Middle frontal gyrus (tissue), 1 donor: ENCODE measurements around the gene STPG2.
"Not testable (repeated sequence)": the region's sequence is repeated elsewhere in the genome, so short reads cannot be mapped to it uniquely, and the experiment has no call there.

Experiments
- DNase-seq: peaks from one replicate; pipeline ENCODE4 v3.0.0-alpha.2; 2015; ENCODE audit warnings: low spot score; ENCODE audit errors: extremely low spot score

Gene STPG2

DNA sequence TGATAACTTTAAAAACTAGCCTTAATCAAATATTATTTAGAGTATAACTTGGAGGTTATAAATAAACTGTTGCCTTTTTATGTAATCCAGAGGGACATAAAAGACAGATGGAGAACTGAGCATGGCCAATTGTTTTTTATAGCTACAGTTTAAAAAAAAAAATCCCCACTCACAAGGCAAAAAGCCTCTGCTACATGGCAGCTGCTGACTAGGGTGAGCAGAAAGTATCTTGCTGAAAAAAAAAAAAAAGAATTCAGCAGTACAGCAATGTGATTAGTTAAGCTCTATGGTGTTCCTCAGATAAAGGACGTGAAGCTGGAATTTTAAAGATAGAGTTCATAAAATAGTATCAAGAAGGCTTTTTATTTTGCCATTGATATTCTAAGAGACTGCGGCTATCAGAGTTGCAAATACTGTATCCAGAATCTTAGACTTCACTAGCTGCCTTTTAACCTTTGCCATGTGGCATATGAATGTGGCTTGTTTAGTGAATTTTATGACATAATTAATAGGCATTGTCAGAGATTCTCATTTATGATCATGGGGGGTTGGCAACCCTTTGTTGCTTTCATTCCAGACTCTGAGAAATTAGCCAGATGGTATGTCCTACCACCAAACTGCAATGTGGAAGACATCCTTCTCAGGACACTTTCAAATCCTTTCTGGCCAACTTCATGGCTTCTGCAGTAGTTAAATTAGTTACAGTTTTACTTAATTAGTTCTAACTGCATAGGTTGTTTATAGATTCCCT lies 498.0 kb downstream of the STPG2 start:
- DNase-seq, result peak; percentile 7

DNA sequence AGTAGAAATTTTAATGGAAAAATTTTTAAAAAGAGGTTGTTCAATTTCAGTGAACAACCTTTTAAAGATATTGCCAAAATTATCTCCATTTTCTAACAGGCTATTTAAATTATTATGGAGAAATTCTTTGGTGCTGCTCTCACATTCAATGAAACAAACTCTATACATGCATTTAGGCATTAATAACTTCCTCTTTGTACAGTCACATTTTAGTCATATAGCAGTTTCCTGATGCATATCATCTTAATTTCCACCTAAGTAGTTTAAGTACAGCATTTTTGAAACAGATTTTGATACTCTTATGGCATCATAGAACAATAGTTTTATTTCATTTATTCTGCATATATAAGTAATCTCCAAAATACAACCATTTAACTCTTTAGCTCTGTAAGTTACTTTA lies 500.1 kb downstream of the STPG2 start:
- DNase-seq, result no peak

DNA sequence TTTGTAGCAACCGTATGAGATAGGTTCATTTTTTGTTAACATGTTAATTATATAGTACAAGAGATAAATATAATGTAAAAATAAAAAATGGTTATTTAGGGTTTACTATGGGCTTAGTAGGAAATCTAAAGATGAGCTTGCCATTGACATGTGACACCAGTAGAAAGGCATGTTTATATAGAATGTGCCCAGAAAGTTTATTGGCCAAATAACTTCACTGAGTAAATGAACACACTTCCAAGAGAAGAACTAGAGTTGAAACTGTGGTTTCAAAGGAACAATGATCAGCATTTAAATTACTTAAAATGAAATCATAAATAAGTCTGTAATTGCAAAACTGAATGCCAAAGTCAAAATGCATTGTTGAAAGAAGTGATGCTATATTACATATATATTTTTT lies 503.3 kb downstream of the STPG2 start:
- DNase-seq, result no peak

DNA sequence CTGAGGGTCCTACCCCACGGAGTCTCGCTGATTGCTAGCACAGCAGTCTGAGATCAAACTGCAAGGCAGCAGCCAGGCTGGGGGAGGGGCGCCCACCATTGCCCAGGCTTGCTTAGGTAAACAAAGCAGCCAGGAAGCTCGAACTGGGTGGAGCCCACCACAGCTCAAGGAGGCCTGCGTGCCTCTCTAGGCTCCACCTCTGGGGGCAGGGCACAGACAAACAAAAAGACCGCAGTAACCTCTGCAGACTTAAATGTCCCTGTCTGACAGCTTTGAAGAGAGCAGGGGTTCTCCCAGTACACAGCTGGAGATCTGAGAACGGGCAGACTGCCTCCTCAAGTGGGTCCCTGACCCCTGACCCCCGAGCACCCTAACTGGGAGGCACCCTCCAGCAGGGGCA lies 509.4 kb downstream of the STPG2 start:
- DNase-seq, result not testable (repeated sequence)

DNA sequence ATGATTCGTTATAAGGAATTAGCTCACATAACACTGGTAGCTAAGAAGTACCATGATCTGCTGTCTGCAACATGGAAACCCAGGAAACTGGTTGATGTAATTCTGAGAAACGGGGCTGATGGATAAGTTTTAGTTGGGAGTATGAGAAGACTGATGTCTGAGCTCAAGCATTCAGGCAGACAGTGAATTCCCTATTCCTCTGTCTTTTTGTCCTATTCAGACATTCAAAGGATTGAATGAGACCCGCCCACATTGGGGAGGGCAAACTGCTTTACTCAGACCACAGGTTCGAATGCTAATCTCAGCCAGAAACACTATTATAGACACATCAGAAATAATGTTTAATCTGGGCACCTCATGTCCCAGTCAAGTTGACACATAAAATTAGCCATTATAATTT lies 515.5 kb downstream of the STPG2 start:
- no peak for DNase-seq

DNA sequence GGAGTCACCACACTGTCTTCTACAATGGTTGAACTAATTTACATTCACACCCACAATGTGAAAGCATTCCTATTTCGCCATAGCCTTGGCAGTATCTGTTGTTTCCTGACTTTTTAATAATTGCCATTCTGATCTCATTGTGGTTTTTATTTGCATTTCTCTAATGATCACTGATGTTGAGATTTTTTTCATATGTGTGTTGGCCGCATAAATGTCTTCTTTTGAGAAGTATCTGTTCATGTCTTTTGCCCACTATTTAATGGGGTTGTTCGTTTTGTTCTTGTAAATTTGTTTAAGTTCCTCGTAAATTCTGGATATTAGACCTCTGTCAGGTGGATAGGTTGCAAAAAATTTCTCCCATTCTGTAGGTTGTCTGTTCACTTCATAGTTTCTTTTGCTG lies 519.1 kb downstream of the STPG2 start:
- no peak for DNase-seq

DNA sequence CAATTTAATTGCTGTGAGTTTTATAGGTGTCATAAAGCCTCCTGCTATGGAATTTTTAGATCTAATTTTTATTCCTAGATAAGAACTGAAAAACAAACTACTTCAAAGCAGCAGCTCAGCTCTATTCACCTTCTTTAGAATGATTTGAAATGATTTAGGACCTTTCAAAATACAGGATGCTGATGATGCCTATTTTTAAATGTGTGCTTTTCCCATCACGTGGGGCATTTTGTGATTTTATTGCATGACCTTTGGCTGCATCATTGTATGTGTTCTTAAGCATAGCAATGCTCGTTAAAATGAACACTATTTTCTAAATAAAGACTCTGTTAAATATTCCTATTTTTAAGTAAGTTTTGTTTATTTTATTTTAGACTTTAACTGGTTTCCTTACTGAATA lies 537.3 kb downstream of the STPG2 start:
- no peak for DNase-seq

DNA sequence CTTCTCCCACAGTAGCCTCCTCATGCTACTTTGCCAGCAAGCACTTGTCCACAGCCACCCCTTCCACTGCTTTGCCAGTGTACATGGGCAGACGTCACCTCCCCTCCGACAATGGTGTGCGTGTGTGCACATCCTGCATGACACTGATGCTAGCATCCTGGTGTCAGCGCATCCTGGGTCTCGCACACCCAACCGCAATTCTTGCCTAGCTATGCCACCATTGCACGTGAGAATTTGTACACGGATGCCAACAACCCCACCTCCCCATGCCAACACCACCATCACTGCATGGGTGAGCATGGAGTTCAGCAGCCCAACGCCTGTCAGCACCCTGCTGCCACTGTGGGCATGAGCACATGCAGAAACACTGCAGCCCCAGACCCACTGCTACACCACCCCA lies 550.0 kb downstream of the STPG2 start:
- no peak for DNase-seq

DNA sequence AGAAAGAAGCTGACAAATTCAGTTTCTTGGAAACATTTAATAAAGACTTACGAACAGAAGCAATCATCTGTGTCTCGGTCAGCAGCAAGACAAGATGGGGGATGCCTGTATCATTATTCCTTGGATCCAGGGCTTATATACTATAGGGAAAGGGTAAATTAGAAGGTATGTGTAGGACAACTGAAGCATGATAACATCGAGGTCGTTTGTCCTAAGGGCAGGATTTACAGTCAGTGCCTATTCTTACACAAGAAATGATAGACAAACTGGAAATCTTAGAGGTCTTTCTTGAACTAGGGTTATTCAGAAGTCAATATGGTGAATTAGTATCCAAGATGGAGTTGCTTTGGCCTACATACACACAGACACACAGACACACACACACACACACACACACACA lies 553.0 kb downstream of the STPG2 start:
- DNase-seq, result no peak

DNA sequence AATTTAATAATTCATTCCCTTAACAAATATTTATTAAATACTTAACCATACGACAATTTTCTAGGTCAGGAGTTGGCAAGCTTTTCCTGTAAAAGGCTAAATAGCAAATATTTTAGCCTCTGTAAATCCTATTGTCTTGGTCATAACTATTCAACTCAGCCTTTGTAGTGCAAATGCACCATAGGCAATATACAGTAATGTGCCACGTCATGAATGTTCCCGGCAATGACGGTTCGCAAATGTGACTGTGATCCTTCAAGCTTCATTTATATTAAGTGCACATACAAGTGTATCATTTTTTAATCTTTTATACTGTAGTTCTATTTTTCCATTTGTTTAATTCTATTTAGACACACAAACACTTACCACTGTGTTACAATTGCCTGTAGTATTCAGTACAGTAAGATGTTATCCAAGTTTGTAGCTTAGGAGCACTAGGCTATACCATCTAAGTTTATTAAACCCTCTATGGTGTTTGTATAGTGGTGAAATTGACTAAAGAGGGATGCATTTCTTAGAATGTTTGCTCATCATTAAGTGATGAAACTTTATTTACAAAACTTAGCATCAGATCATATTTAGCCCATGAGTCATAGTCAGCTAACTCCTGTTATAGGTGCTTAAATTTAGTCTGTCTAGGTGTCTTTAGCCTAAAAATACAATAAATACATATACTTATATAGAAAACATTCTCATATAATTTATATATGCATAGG lies 553.6 kb downstream of the STPG2 start:
- no peak for DNase-seq

DNA sequence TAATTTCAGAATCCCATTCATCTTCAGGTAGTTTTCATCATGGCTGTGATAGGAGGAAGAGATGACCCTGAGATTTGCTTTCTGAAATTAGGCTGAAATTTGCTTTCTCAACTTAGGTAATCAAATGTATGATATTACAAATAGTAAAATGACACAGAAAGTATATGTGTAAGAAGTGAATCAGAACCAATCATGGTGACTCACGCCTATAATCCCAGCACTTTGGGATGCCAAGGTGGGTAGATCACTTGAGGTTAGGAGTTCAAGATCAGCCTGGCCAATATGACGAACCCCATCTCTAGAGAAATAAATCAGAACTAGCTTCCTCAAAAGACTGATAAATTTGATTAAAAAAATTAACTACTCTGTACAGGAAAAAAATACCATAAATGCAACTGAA lies 555.4 kb downstream of the STPG2 start:
- no peak for DNase-seq

DNA sequence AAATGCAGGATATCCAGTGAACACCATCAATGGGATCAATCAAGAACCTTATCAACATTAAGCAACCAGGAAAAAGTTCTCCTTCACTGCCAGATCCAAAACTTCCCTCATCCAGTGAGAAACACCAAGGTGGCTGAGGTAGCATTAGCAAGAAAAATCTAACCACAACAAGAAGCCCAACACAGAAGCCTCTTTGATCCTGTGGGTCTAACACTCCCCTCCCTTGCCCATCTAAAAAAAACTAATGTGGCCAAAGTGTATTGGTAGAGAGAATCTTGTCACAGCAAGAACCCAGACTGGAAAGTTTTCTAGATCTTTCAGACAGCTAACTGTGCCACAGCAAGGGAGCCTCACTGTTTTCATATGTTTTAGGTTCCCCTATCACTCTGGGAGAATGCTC lies 558.0 kb downstream of the STPG2 start:
- DNase-seq, result no peak

DNA sequence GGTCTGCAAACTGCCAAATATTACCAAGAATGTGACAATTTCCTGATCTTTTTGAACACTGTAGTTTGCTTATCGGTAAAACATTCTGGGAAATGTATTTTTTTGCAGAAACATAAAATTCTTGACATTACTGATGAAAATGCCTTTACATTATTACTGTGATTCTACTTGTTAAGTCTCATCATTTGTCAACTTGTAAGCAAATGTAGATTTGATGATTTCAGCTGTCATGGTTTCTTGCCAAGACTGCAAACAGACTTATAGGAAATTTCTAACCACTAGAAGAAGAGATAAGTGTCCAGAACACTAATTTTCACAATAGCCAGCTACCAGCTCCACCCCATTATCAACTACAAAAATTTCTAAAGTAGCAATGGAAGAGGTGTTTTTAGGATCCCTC lies 560.4 kb downstream of the STPG2 start:
- DNase-seq, result no peak

DNA sequence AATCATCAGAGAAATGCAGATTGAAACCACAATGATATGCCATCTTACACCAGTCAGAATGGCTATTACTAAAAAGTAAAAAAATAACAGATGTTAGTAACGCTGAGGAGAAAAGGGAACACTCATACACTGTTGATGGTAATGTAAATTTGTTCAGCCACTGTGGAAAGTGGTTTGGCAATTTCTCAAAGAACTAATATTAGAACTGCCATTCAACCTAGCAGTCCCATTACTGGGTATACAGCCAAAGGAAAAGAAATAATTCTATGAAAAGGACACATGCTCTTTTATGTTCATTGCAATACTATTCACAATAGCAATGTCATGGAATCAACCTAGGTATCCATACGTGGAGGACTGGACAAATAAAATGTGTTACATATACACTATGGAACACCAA lies 566.3 kb downstream of the STPG2 start:
- DNase-seq, result no peak

DNA sequence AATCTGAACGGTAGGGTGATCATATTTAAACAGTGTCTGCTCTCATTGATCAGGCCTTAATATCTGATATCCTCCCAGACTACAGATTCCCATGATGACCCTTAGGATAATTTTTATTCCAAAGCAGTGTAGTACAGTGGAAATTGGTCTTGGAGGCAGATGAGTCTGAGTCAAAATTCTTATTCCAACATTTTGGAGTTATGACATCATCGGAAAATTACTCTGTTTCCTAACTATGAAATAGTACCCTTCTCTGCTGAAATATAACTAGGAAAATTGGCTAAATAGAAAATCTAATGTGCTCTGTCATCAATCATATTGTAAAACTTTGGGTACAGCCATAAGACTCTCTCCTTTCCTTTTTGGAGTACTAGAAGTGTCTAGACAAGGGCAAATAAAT lies 583.3 kb downstream of the STPG2 start:
- DNase-seq, result no peak

DNA sequence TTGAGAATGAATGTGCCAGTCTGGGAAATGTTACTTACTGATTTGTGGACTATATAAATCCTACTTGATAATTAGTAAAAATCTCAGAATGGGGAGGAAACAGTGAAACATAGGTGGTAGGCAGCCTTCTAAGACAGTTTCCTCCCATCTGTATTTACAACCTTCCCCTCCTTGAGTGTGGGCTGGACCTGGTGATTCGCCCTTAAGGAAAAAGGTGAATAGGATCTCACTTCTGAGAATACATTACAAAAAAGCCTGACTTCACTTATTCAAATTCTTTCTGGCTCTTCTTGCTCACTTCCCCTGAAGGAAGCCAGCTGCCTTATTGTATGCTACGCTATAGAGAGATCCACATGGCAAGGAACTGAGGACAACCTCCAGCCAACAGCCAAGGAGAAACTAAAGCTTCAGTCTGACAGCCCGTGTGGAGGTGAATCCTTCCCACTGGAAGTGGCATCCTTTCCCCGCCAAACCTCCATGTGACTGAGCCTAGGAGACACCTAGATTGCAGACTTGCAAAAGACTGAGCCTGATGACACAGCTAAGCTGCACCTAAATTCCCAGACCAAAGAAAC lies 585.0 kb downstream of the STPG2 start:
- DNase-seq, result no peak

DNA sequence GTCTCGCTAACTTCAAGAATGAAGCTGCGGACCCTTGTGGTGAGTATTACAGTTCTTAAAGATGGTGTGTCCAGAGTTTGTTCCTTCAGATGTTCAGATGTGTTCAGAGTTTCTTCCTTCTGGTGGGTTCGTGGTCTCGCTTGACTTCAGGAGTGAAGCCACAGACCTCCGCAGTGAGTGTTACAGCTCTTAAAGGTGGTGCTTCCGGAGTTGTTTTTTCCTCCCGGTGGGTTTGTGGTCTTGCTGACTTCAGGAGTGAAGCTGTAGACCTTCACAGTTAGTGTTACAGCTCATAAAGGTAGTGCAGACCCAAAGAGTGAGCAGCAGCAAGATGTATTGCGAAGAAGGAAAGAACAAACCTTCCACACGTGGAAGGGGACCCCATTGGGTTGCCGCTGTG lies 592.6 kb downstream of the STPG2 start:
- not testable (repeated sequence) for DNase-seq

DNA sequence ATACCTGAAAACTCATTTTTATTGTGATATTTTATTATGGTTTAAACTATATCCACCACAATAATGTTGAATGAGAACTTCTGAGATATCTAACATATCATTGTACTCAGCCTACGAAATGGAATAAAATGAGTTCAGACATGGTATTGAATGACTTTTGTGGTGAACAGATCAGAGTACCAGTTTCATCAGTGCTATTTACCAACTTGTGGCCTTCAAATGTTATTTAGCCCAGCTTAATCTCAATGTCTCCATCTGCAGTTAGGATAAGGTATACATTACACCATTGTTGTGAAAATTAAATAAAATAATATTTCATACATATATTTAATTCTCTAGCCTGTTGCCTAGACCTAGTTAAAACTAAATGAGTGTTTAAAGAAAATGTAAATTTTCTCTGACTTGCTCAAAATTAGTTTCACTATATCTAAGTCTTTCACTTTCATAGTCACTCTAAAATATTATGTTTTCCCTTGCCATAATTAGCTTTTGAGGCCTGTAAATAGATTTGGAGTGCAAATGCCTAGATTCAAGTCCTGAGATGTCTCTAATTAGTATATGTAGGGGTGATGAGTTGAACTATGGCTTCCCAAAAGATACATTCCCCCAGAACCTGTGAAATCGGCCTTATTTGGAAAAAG lies 594.2 kb downstream of the STPG2 start:
- DNase-seq, result no peak

DNA sequence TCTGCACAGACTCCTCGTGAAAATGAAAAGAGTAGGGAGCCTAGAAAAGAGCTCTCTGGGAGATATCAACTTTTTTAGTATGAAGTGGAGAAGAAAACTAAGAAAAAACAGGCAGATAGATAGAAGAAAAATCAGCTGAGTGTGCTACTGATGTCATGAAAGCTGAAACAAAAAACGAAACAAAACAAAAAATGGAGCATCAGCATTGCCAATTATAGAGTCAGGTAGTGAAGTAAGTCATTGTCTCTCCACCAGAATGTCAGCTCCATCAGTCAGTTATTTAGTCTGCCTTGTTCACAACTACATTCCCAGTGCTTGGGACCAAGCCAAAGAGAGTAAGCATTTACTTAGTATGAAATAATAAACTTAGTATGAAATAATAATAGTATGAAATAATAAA lies 595.1 kb downstream of the STPG2 start:
- no peak for DNase-seq

DNA sequence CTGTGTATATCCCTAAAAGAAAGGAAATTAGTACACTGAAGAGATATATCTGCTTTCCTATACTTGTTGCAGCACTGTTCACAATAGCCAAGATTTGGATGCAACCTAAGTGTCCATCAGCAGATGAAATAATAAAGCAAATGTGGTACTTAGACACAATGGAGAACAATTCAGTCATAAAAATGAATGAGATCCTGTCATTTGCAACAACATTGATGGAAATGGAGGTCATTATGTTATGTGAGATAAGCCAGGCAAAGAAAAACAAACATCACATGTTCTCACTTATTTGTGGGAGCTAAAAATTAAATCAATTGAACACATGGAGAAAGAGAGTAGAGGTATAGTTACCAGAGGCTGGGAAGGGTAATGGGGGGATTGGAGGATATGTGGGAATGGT lies 611.9 kb downstream of the STPG2 start:
- DNase-seq, result no peak

DNA sequence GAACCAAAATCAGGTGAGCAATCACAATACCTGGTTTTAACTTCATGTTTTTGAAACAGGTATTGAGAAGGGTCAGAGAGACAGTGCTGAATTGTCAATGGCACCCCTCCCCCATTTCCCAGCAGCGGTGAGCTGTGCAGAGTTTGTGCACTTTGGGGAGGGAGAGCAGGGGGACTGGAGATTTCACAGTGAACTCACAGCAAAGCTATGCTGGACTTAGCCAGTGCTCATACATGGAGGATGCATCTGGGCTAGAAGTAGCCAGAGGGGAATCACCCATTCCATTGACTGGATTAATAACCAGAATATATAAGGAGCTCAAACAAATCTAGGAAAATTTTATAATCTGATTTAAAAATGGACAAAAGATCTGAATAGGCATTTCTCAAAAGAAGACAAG lies 612.6 kb downstream of the STPG2 start:
- no peak for DNase-seq

DNA sequence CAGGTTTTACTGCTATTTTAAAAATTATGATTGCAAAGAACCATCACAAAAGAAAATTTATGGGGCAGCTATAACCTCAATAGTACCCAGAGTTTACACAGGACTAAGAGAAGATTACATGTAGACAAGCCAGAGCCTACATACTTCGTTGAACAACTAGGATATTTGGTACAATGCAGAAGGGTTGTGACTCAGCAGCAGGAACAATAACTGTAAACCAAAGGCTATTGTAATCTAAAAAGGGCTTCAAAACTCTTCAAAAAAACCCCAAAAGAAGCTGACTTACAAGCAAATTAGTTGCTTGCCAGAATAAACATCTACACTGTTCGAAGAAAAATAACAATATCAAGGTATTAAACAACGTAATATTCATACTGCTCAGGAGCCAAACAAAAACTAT lies 618.0 kb downstream of the STPG2 start:
- DNase-seq, result no peak
